ENCODE data around the gene SREK1IP1.

- TF ChIP-seq EZH2phosphoT487 (IDR thresholded peaks at IDR 0.05; ENCODE audit: insufficient read depth, low read depth) = no peak
- no peak for TF ChIP-seq EZH2 (IDR thresholded peaks at IDR 0.05; ENCODE audit: insufficient read depth, poor library complexity, severe bottlenecking)
Observed at GRCh38 chr5:64800926-64801325, 32.4 kb upstream of the SREK1IP1 start.
